Measurements from ENCODE around the gene CLIC2.

The CLIC2 gene

GRCh38 chrX:155247497-155247896 lies 86.9 kb downstream of the CLIC2 start:
- no peak for DNase-seq (ENCODE audit: extremely low spot score)
- ChIA-PET POLR2A (no interaction called here), CTCF (no interaction called here)
- TF ChIP-seq FOXM1 (IDR thresholded peaks at IDR 0.05; ENCODE audit: borderline replicate concordance): no peak
- TF ChIP-seq ARNT (IDR thresholded peaks at IDR 0.05): no peak
- TF ChIP-seq PKNOX1 (IDR thresholded peaks at IDR 0.05): no peak
- no peak for TF ChIP-seq CTBP1 (IDR thresholded peaks at IDR 0.05; ENCODE audit: borderline replicate concordance)
- TF ChIP-seq FOXA1 (IDR thresholded peaks at IDR 0.05): no peak
- no peak for TF ChIP-seq ELF4 (IDR thresholded peaks at IDR 0.05)
- no peak for TF ChIP-seq SP1 (IDR thresholded peaks at IDR 0.05)
- TF ChIP-seq TARDBP (IDR thresholded peaks at IDR 0.05): no peak
- TF ChIP-seq NFRKB (IDR thresholded peaks at IDR 0.05): no peak

DNA sequence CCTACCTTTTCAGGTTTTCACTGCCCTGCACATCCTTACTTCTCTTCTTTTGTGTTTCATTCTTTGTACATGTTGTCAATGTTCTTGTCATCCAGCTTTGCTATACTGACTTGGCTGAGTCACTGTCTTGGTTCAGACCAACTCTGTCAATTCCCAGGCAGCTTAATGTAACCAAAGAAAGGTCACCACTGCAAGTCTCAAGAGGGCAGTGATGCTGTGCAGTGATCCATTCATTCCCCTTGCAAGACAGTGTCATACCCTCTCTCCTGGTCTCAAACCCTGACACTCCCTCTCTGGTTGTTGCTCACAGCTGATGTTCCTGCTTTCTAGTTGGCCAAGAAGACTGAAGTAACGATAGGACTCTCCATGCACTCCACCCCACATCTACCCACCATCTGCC lies 87.7 kb downstream of the CLIC2 start:
- TF ChIP-seq SUZ12 (IDR thresholded peaks at IDR 0.05) (no peak), SP1 (IDR thresholded peaks at IDR 0.05) (no peak), FOXK2 (IDR thresholded peaks at IDR 0.05) (no peak), ARNT (IDR thresholded peaks at IDR 0.05) (no peak), L3MBTL2 (conservative IDR thresholded peaks at IDR 0.05) (no peak), PKNOX1 (IDR thresholded peaks at IDR 0.05) (no peak), FOXA1 (IDR thresholded peaks at IDR 0.05) (no peak), BHLHE40 (IDR thresholded peaks at IDR 0.05; ENCODE audit: borderline replicate concordance) (no peak), TARDBP (IDR thresholded peaks at IDR 0.05) (no peak), CTBP1 (IDR thresholded peaks at IDR 0.05; ENCODE audit: borderline replicate concordance) (no peak), FOXM1 (IDR thresholded peaks at IDR 0.05; ENCODE audit: borderline replicate concordance) (no peak), ZNF384 (IDR thresholded peaks at IDR 0.05) (no peak), HDGF (IDR thresholded peaks at IDR 0.05; ENCODE audit: borderline replicate concordance) (no peak), ELF4 (IDR thresholded peaks at IDR 0.05) (no peak)
- ChIA-PET POLR2A (no interaction called here), CTCF (no interaction called here)
- DNase-seq (ENCODE audit: extremely low spot score): no peak

DNA sequence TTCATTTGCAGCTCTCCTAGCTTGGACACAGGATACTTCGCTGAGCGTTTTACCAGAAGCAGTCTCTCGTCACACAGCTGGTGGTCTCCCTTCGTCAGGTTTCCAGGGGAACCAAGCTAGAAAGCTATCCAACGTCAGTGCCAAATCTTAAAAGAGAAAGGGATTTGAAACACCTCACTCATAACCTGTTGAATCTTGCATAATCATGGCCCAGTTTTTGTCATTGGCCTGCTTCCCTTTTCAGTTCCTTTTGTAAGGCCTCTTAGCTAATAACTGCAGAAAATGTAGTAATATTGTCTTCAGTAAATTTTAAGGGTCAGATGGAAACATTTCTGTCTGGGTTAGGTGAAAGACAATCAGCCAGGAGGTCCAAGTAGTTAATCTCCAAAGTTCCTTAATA lies 92.1 kb downstream of the CLIC2 start:
- DNase-seq (ENCODE audit: extremely low spot score): no peak
- CTCF ChIA-PET: no interaction called here
- POLR2A ChIA-PET: no interaction called here
- no peak for TF ChIP-seq TARDBP (IDR thresholded peaks at IDR 0.05)

GRCh38 chrX:155237719-155238118 lies 96.7 kb downstream of the CLIC2 start:
- TF ChIP-seq TARDBP (IDR thresholded peaks at IDR 0.05): no peak
- TF ChIP-seq LEF1 (IDR thresholded peaks at IDR 0.05; ENCODE audit: borderline replicate concordance): no peak
- no peak for TF ChIP-seq L3MBTL2 (conservative IDR thresholded peaks at IDR 0.05)
- no peak for TF ChIP-seq NFRKB (IDR thresholded peaks at IDR 0.05)
- no peak for TF ChIP-seq ARNT (IDR thresholded peaks at IDR 0.05)
- no peak for TF ChIP-seq CTBP1 (IDR thresholded peaks at IDR 0.05; ENCODE audit: borderline replicate concordance)
- TF ChIP-seq ELF4 (IDR thresholded peaks at IDR 0.05): no peak
- no peak for DNase-seq (ENCODE audit: extremely low spot score)
- POLR2A ChIA-PET: interaction anchor here (2.0 kb wide), 1 partner anchor 23 kb away, joined by 6 read pairs; no protein-coding TSS in a partner anchor
- CTCF ChIA-PET: interaction anchor here (1.9 kb wide), 1 partner anchor 21 kb away, joined by 6 read pairs; the partner anchor contains the start of gene VBP1

DNA sequence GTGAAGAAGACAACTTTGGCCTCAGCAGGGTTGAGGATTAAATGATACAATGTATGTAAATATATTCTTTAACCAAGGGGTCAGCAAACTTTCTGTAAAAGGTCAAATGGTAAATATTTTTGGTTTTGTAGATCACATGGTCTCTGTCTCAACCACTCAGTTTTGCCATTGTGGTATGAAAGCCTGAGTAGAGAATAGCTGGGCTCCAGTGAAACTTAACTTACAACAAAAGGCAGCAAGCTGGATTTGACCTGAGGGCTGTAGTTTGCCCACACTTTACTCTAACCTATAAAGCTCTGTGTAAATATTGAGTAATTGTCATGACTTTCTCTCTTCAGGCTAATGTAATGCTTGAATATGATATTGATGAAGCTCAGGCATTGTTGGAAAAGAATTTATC lies 98.5 kb downstream of the CLIC2 start:
- DNase-seq (ENCODE audit: extremely low spot score): no peak
- ChIA-PET CTCF (interaction anchor here (1.4 kb wide), 1 partner anchor 19 kb away, joined by 4 read pairs; the partner anchor contains the start of gene VBP1), POLR2A (no interaction called here)
- no peak for TF ChIP-seq ELF4 (IDR thresholded peaks at IDR 0.05)

- no peak for DNase-seq (ENCODE audit: extremely low spot score)
- TF ChIP-seq BHLHE40 (IDR thresholded peaks at IDR 0.05; ENCODE audit: borderline replicate concordance) (no peak), SP1 (IDR thresholded peaks at IDR 0.05) (no peak), NFRKB (IDR thresholded peaks at IDR 0.05) (no peak), TARDBP (IDR thresholded peaks at IDR 0.05) (no peak), FOXK2 (IDR thresholded peaks at IDR 0.05) (no peak), ARNT (IDR thresholded peaks at IDR 0.05) (no peak), L3MBTL2 (conservative IDR thresholded peaks at IDR 0.05) (no peak), ELF4 (IDR thresholded peaks at IDR 0.05) (no peak), FOXM1 (IDR thresholded peaks at IDR 0.05; ENCODE audit: borderline replicate concordance) (no peak), FOXA1 (IDR thresholded peaks at IDR 0.05) (no peak), CTBP1 (IDR thresholded peaks at IDR 0.05; ENCODE audit: borderline replicate concordance) (no peak), SUZ12 (IDR thresholded peaks at IDR 0.05) (no peak), PKNOX1 (IDR thresholded peaks at IDR 0.05) (no peak), LEF1 (IDR thresholded peaks at IDR 0.05; ENCODE audit: borderline replicate concordance) (no peak), ZNF384 (IDR thresholded peaks at IDR 0.05) (no peak), HDGF (IDR thresholded peaks at IDR 0.05; ENCODE audit: borderline replicate concordance) (no peak)
- POLR2A ChIA-PET: no interaction called here
- CTCF ChIA-PET: no interaction called here
These were observed 103.3 kb downstream of the CLIC2 start for GRCh38 chrX:155231163-155231562.
